GM21737 (cell line): ENCODE results near the gene PTPRD.

Source experiments
- ATAC-seq: cut with Tn5 transposase; IDR thresholded peaks from one replicate; pipeline ENCODE4 v1.9.1; 2021; ENCODE audit warnings: mild to moderate bottlenecking, moderate library complexity; ENCODE audit not compliant: unreplicated experiment

Gene PTPRD

GRCh38 chr9:10204276-10204675 is 408.5 kb downstream of the PTPRD start:
- ATAC-seq: no peak

- ATAC-seq: no peak
Observed at GRCh38 chr9:10173561-10173960, 439.2 kb downstream of the PTPRD start.

GRCh38 chr9:10172476-10172875 is 440.3 kb downstream of the PTPRD start:
- ATAC-seq: no peak

- ATAC-seq: no peak
Observed at GRCh38 chr9:10168241-10168640, 444.6 kb downstream of the PTPRD start.

GRCh38 chr9:10148796-10149195 is 464.0 kb downstream of the PTPRD start:
- ATAC-seq: no peak

- ATAC-seq: no peak
Observed at GRCh38 chr9:10146517-10147331, 466.1 kb downstream of the PTPRD start.

- no peak for ATAC-seq
Observed at GRCh38 chr9:10144355-10144754, 468.4 kb downstream of the PTPRD start.

- no peak for ATAC-seq
Observed at GRCh38 chr9:10135553-10135952, 477.2 kb downstream of the PTPRD start.

GRCh38 chr9:10134266-10134665 is 478.5 kb downstream of the PTPRD start:
- no peak for ATAC-seq

- no peak for ATAC-seq
Observed at GRCh38 chr9:10130061-10130675, 482.6 kb downstream of the PTPRD start.

GRCh38 chr9:10127867-10128266 is 484.9 kb downstream of the PTPRD start:
- ATAC-seq: no peak

GRCh38 chr9:10112798-10113197 is 500.0 kb downstream of the PTPRD start:
- no peak for ATAC-seq

- no peak for ATAC-seq
Observed at GRCh38 chr9:10112070-10112469, 500.7 kb downstream of the PTPRD start.

GRCh38 chr9:10108815-10109214 is 504.0 kb downstream of the PTPRD start:
- ATAC-seq: no peak

GRCh38 chr9:10104774-10105173 is 508.0 kb downstream of the PTPRD start:
- ATAC-seq: no peak

- ATAC-seq: no peak
Observed at GRCh38 chr9:10095208-10095607, 517.6 kb downstream of the PTPRD start.

- no peak for ATAC-seq
Observed at GRCh38 chr9:10094563-10094962, 518.2 kb downstream of the PTPRD start.

GRCh38 chr9:10080012-10080411 is 532.8 kb downstream of the PTPRD start:
- ATAC-seq: no peak

GRCh38 chr9:10079284-10079964 is 533.4 kb downstream of the PTPRD start:
- peak; percentile 59 for ATAC-seq

- ATAC-seq: no peak
Observed at GRCh38 chr9:10071579-10071978, 541.2 kb downstream of the PTPRD start.

- no peak for ATAC-seq
Observed at GRCh38 chr9:10062629-10063395, 550.0 kb downstream of the PTPRD start.
